HEK293 (cell line): ENCODE data around the gene KIAA0825.

ENCODE experiments used
- CTCF ChIA-PET: fragments of 350-600 bp; formaldehyde crosslinking; extraction: SDS; loops from one replicate; lab custom pipeline; 2021; ENCODE audit warnings: antibody characterized with exemption; lab: Yijun Ruan, JAX
- POLR2A ChIA-PET: fragments of 300-600 bp; formaldehyde crosslinking; extraction: SDS; loops from one replicate; lab custom pipeline; 2020; ENCODE audit warnings: antibody characterized with exemption, inconsistent platforms; lab: Yijun Ruan, JAX
- H3K27ac ChIP-seq: fragments of 200-500 bp; sonication (Bioruptor generic); 2 replicates; pipeline ENCODE4 v1.5.1; 2014; ENCODE audit warnings: low read depth, low read length, control low read depth, inconsistent platforms; ENCODE audit errors: extremely low read depth
- H3K36me3 ChIP-seq, 2 experiments: fragments of 200-500 bp in 1 of 2; sonication (Bioruptor generic) in 1 of 2; 1 replicate in 1 of 2; 2 replicates in 1 of 2; pipeline ENCODE4 v1.5.1; 2014 to 2017; ENCODE audit warnings: inconsistent platforms in 2 of 2, low read length in 2 of 2; ENCODE audit not compliant: control insufficient read depth in 2 of 2, insufficient read depth in 1 of 2
- H3K4me1 ChIP-seq: fragments of 200-500 bp; sonication (Bioruptor generic); 2 replicates; pipeline ENCODE4 v1.5.1; 2014; ENCODE audit warnings: mild to moderate bottlenecking, low read length, inconsistent platforms; ENCODE audit not compliant: control insufficient read depth, insufficient read depth
- H3K4me3 ChIP-seq: 2 replicates; pipeline ENCODE4 v1.5.1; 2011; ENCODE audit warnings: low read depth, mild to moderate bottlenecking, control low read depth, low read length, moderate library complexity
- H3K9me3 ChIP-seq: fragments of 200-500 bp; sonication (Bioruptor generic); 2 replicates; pipeline ENCODE4 v1.5.1; 2014; ENCODE audit warnings: low read depth, low read length, inconsistent platforms; ENCODE audit not compliant: control insufficient read depth, insufficient read depth
- AEBP2 ChIP-seq: fragments of 450-650 bp; formaldehyde crosslinking; IDR thresholded peaks from 2 replicates; pipeline ENCODE4 v1.5.1; 2016; ENCODE audit warnings: missing biosample characterization, missing genetic modification characterization, borderline replicate concordance
- GLI2 ChIP-seq: fragments of 450-650 bp; formaldehyde crosslinking; IDR thresholded peaks from 2 replicates; pipeline ENCODE4; 2017; ENCODE audit warnings: missing biosample characterization, missing genetic modification characterization, low read depth, borderline replicate concordance
- KLF17 ChIP-seq: fragments of 450-650 bp; formaldehyde crosslinking; IDR thresholded peaks from 2 replicates; pipeline ENCODE4 v1.5.1; 2016; ENCODE audit warnings: missing biosample characterization, missing genetic modification characterization
- OSR2 ChIP-seq: fragments of 450-650 bp; formaldehyde crosslinking; IDR thresholded peaks from 2 replicates; pipeline ENCODE4 v1.5.1; 2016; ENCODE audit warnings: missing biosample characterization, missing genetic modification characterization
- PRDM10 ChIP-seq: fragments of 450-650 bp; formaldehyde crosslinking; IDR thresholded peaks from 2 replicates; pipeline ENCODE4 v1.5.1; 2016; ENCODE audit warnings: missing biosample characterization, missing genetic modification characterization
- REST ChIP-seq: fragments of 450-650 bp; formaldehyde crosslinking; IDR thresholded peaks from 2 replicates; pipeline ENCODE4 v1.5.1; 2016; ENCODE audit warnings: missing biosample characterization, missing genetic modification characterization
- ZNF10 ChIP-seq: fragments of 450-650 bp; formaldehyde crosslinking; IDR thresholded peaks from 2 replicates; pipeline ENCODE4 v1.5.1; 2017; ENCODE audit warnings: missing biosample characterization, missing genetic modification characterization
- ZNF114 ChIP-seq: fragments of 450-650 bp; formaldehyde crosslinking; IDR thresholded peaks from 2 replicates; pipeline ENCODE4 v1.5.0; 2017; ENCODE audit warnings: missing biosample characterization, missing genetic modification characterization
- ZNF169 ChIP-seq: fragments of 450-650 bp; formaldehyde crosslinking; IDR thresholded peaks from 2 replicates; pipeline ENCODE4 v1.5.1; 2016; ENCODE audit warnings: missing biosample characterization, missing genetic modification characterization
- ZNF2 ChIP-seq: fragments of 450-650 bp; formaldehyde crosslinking; IDR thresholded peaks from 2 replicates; pipeline ENCODE4 v1.5.1; 2016; ENCODE audit warnings: missing biosample characterization, missing genetic modification characterization
- ZNF239 ChIP-seq: fragments of 450-650 bp; formaldehyde crosslinking; IDR thresholded peaks from 2 replicates; pipeline ENCODE4 v1.5.1; 2016; ENCODE audit warnings: missing biosample characterization, missing genetic modification characterization
- ZNF792 ChIP-seq: fragments of 450-650 bp; formaldehyde crosslinking; IDR thresholded peaks from 2 replicates; pipeline ENCODE4 v1.5.1; 2016; ENCODE audit warnings: missing biosample characterization, missing genetic modification characterization
- ZNF830 ChIP-seq: fragments of 450-650 bp; IDR thresholded peaks from 2 replicates; pipeline ENCODE4 v1.5.0; 2018; ENCODE audit warnings: missing biosample characterization, missing genetic modification characterization, low read depth, mild to moderate bottlenecking, moderate library complexity
- ZSCAN18 ChIP-seq: fragments of 450-650 bp; formaldehyde crosslinking; IDR thresholded peaks from 2 replicates; pipeline ENCODE4 v1.5.1; 2016; ENCODE audit warnings: missing biosample characterization, missing genetic modification characterization

KIAA0825 gene

GRCh38 chr5:94508461-94509148 is 109.8 kb downstream of the KIAA0825 start (continued):
- TF ChIP-seq AEBP2 (no peak), ZNF169 (tag by site-specific recombination) (no peak)

GRCh38 chr5:94505327-94506068 is 112.9 kb downstream of the KIAA0825 start:
- POLR2A ChIA-PET: no interaction called here
- H3K36me3 ChIP-seq: no peaks in the 10 kb centered on the region
- no peak for TF ChIP-seq ZNF10
- TF ChIP-seq ZNF114: no peak
- no peak for TF ChIP-seq OSR2 (tag by site-specific recombination)
- TF ChIP-seq KLF17 (tag by site-specific recombination): no peak
- peak; percentile 41; the same call in 1 of the 2 replicates for TF ChIP-seq PRDM10
- TF ChIP-seq, all 188 proteins: peak for 1
- Histone ChIP-seq H3K9me3 (no peaks in the 10 kb centered on the region), H3K4me3 (no peak overlapping the region), H3K4me1 (peaks cover 8% of the 10 kb centered on the region; the same call in 1 of the 2 replicates), H3K27ac (no peak overlapping the region)
- CTCF ChIA-PET: interaction anchor here (0.6 to 0.7 kb wide), 2 partner anchors 19 to 148 kb away, joined by 3 to 4 read pairs; no protein-coding TSS in a partner anchor

GRCh38 chr5:94503677-94504076 is 114.7 kb downstream of the KIAA0825 start:
- TF ChIP-seq REST (tag by site-specific recombination): no peak
- 0 out of 2 replicates have a peak, but pooled peaks have one; percentile 36 for TF ChIP-seq ZNF239 (tag by site-specific recombination)
- no peak for TF ChIP-seq GLI2 (tag by site-specific recombination)
- no peak for TF ChIP-seq ZNF2 (tag by site-specific recombination)
- no peak for TF ChIP-seq ZNF830 (tag by site-specific recombination)
- no peak for TF ChIP-seq ZNF792 (tag by site-specific recombination)
- no peak for TF ChIP-seq OSR2 (tag by site-specific recombination)
- TF ChIP-seq ZSCAN18: no peak
- no peak for TF ChIP-seq PRDM10
- Histone ChIP-seq H3K4me1 (peaks cover 8% of the 10 kb centered on the region; the same call in 1 of the 2 replicates), H3K36me3 (no peaks in the 10 kb centered on the region), H3K27ac (no peak overlapping the region), H3K9me3 (no peaks in the 10 kb centered on the region), H3K4me3 (no peak overlapping the region)
- CTCF ChIA-PET: no interaction called here
- POLR2A ChIA-PET: no interaction called here
